AG04449 (cell line): Measurements from ENCODE around the gene CDKN2B-AS1.

Experiments used
- CTCF ChIA-PET: fragments of 350-600 bp; formaldehyde crosslinking; extraction: SDS; loops from one replicate; lab custom pipeline; 2021; ENCODE audit warnings: antibody characterized with exemption; lab: Yijun Ruan, JAX
- POLR2A ChIA-PET: fragments of 400-600, 350-600 bp; formaldehyde crosslinking; extraction: SDS; loops from one replicate; lab custom pipeline; 2020; ENCODE audit warnings: antibody characterized with exemption, inconsistent platforms; lab: Yijun Ruan, JAX
- DNase-seq: peaks from one replicate; pipeline ENCODE4 v3.0.0-alpha.2; 2010; ENCODE audit warnings: low read depth, low spot score
- H3K4me3 ChIP-seq: 2 replicates; pipeline ENCODE4 v1.5.1; 2011; ENCODE audit warnings: low read depth, mild to moderate bottlenecking, control low read depth, low read length
- TF ChIP-seq, protein P1 (sequence below): IDR thresholded peaks from one replicate; pipeline ENCODE4 v1.5.1; 2011; ENCODE audit warnings: mild to moderate bottlenecking, moderate library complexity, low read length, control low read depth, inconsistent platforms; ENCODE audit not compliant: insufficient read depth; ENCODE audit errors: missing control alignments

Gene CDKN2B-AS1

DNA sequence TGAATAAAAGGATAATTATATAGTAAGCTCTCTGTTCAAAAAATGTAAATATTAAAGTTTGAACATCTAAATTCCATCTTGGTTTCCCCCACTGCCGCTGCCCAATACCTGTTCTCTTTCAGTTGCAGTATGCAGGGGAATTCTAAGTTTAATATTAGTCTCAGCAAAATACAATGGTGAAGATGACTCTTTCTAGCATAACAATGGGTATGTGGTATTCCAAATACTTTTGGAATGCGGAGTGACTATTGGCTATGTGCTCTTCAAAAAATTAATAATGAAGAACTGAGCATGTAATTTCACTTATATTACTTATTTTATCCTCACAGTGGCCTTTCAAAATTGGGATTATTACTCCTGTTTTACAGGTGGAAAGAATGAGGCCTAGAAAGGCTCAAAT is 3.4 kb downstream of the CDKN2B-AS1 start:
- TF ChIP-seq, protein P1, sequence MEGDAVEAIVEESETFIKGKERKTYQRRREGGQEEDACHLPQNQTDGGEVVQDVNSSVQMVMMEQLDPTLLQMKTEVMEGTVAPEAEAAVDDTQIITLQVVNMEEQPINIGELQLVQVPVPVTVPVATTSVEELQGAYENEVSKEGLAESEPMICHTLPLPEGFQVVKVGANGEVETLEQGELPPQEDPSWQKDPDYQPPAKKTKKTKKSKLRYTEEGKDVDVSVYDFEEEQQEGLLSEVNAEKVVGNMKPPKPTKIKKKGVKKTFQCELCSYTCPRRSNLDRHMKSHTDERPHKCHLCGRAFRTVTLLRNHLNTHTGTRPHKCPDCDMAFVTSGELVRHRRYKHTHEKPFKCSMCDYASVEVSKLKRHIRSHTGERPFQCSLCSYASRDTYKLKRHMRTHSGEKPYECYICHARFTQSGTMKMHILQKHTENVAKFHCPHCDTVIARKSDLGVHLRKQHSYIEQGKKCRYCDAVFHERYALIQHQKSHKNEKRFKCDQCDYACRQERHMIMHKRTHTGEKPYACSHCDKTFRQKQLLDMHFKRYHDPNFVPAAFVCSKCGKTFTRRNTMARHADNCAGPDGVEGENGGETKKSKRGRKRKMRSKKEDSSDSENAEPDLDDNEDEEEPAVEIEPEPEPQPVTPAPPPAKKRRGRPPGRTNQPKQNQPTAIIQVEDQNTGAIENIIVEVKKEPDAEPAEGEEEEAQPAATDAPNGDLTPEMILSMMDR, result no peak
- ChIA-PET POLR2A (interaction anchor here (1.0 kb wide), 1 partner anchor 10 kb away, joined by 3 read pairs; no protein-coding TSS in a partner anchor), CTCF (interaction anchor here (0.6 to 10.5 kb wide), 5 partner anchors 10 to 810 kb away, joined by 3 to 129 read pairs (median 4); partner anchors contain the start of gene CDKN2B)
- H3K4me3 ChIP-seq, result no peak overlapping the region
- no peak for DNase-seq

DNA sequence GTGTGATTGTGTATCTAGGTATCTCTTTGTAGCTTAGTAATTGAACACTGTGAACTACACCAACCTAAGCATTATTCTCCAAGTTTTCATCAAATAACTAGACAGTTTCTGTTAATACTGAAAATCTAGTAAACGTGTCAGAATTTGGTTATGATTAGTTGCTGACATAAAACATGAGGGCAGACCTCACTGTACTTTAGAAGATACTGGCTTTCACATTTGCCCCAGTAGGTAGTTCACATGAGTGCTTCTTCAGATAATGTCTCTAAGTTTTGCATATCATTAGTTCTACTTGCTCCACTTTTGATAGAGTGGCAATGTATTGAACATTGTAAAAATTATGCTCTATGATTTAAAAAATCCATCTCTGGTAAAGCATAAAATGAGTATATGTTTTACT is 7.4 kb downstream of the CDKN2B-AS1 start:
- CTCF ChIA-PET, result interaction anchor here (1.0 to 1.6 kb wide), 2 partner anchors 188 to 242 kb away, joined by 4 to 6 read pairs; no protein-coding TSS in a partner anchor
- no peak for DNase-seq
- POLR2A ChIA-PET, result no interaction called here

DNA sequence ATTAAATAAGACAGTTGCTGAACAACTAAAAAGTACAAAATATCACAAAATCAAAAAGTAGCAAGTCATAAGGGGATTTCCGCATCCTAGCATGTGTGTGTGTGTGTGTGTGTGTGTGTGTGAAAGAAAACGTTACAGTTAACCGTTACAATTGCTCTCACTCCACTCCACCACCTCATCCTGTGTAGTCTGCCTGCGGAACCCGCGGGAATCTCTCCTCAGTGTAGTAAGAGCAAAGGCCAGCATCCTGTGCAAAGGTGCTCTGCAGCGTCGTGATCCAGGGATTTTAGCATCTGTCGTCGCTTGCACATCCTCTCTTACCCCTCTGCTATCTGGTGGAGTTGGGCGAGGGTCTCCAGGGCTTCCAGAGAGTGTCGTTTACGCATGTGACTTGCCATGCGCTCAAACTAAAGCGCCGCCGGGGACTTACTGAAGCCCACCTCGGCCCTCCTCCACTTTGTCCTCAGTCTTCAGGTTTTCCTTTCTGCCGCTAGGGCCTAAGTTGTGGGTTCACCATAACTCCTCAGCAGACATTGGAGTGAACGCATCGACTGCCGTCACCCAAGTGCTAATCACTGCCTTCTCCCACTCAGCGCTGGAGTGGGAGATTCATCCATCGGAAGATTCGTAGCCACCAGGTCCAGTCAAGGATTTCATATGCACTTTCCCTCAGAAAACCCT is 10.6 kb downstream of the CDKN2B-AS1 start:
- H3K4me3 ChIP-seq, result peak overlapping the region; percentile 54
- ChIA-PET CTCF (no interaction called here), POLR2A (no interaction called here)
- TF ChIP-seq, protein P1, result peak; percentile 15
- no peak for DNase-seq

More for the DNA sequence above, 7.4 kb downstream of the CDKN2B-AS1 start:
- TF ChIP-seq, protein P1, result no peak
- no peak overlapping the region for H3K4me3 ChIP-seq

DNA sequence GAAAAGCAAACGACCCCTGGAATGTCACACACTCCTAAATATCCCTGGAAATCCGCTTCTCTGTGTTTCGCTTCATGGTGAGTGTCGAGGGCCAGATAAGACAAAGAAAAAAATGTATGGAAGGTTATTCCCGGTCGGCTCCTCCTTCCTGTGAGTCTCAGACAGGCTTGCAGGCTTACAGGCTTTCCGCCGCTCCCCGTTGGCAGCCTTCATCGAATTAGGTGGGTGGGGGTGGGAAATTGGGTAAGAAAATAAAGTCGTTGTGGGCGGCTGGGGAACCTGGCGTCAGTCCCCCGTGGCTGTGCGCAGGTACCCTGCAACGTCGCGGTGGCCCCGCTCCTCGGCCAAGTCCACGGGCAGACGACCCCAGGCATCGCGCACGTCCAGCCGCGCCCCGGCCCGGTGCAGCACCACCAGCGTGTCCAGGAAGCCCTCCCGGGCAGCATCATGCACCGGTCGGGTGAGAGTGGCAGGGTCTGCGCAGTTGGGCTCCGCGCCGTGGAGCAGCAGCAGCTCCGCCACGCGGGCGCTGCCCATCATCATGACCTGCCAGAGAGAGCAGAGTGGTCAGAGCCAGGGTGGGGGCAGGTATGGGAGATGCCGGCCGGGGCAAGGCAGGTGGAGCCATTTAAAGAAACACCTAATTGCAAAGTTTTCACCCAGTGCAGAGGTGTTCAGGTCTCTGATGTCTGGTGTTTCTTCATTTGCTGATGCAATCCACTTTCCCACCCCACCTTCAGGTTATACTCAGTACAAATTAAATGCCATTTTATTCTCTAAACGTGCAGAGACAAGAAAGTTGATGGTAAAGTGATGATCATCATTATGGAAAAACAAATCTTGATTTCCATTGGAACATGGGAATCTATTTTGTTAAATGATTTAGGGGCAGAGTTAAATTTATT is 11.4 kb downstream of the CDKN2B-AS1 start:
- CTCF ChIA-PET, result interaction anchor here (3.5 to 5.6 kb wide), 5 partner anchors 12 to 234 kb away, joined by 67 to 248 read pairs (median 106); partner anchors contain the start of genes CDKN2A and CDKN2B-AS1
- POLR2A ChIA-PET, result interaction anchor here (0.6 kb wide), 1 partner anchor 35 kb away, joined by 5 read pairs; no protein-coding TSS in a partner anchor
- peak overlapping the region; percentile 54 for H3K4me3 ChIP-seq

DNA sequence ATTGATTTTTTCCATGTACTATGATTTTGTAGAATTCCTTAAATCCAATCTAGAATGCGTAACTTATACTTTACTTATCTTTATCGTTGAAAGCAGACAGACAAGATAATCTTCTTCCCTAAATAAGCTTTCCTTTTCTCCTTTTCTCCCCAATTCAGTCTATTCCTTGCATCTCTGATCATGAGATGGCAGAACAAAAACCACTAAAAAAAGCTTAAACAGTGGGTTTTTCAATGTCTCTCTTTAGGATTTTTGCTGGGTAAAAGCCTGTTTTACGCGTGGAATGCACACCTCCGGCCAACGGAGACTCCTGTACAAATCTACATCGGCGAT is 13.8 kb downstream of the CDKN2B-AS1 start:
- POLR2A ChIA-PET, result interaction anchor here (1.0 to 2.1 kb wide), 12 partner anchors 11 to 236 kb away, joined by 3 to 17 read pairs (median 7); partner anchors contain the start of genes CDKN2A and CDKN2B-AS1
- TF ChIP-seq, protein P1, result no peak
- CTCF ChIA-PET, result interaction anchor here (0.6 to 5.6 kb wide), 80 partner anchors 8 to 688 kb away, joined by 3 to 248 read pairs (median 5); partner anchors contain the start of genes CDKN2A and CDKN2B-AS1
- no peak for DNase-seq
- H3K4me3 ChIP-seq, result peak overlapping the region; percentile 81

More for the DNA sequence above, 11.4 kb downstream of the CDKN2B-AS1 start:
- no peak for DNase-seq
- TF ChIP-seq, protein P1, result no peak
